CD14-positive monocyte (primary cell): ENCODE data around the gene CLEC4C. TPM values are rescaled to one million over a fixed set of nuclear protein-coding genes. Genes with fewer than 3 reads are reported as not detected.
A peak's percentile ranks its signal among the peaks of the same experiment; 100 is the strongest.

Experiments used
- DNase-seq, 3 donors: peaks; one replicate each; pipeline ENCODE4 v3.0.0-alpha.2; 2011 to 2022
- H2AFZ ChIP-seq: 2 replicates; pipeline ENCODE4 v1.6.0; 2012; ENCODE audit warnings: mild to moderate bottlenecking, low read depth, low read length, inconsistent platforms; ENCODE audit not compliant: insufficient read depth, poor library complexity, severe bottlenecking
- H3K27ac ChIP-seq, 2 donors: 1 replicate in 1 of 2; 2 replicates in 1 of 2; pipeline ENCODE4 v1.5.1; 2012 to 2013; ENCODE audit warnings: low read length in 2 of 2, control low read depth in 1 of 2, inconsistent platforms in 1 of 2, low read depth in 1 of 2, mild to moderate bottlenecking in 1 of 2
- H3K27me3 ChIP-seq, 2 donors: one replicate each; pipeline versions ENCODE4 v1.6.0 to v1.6.1; 2011 to 2013; ENCODE audit warnings: low read length in 2 of 2; ENCODE audit not compliant: control insufficient read depth in 2 of 2, insufficient read depth in 2 of 2
- H3K36me3 ChIP-seq, 2 donors: replicated peaks in 1 of 2; 1 replicate in 1 of 2; 2 replicates in 1 of 2; pipeline versions ENCODE4 v1.5.1 to v1.6.1; 2012 to 2013; ENCODE audit warnings: low read length in 2 of 2, control low read depth in 1 of 2, inconsistent platforms in 1 of 2, mild to moderate bottlenecking in 1 of 2; ENCODE audit not compliant: insufficient read depth in 2 of 2, control insufficient read depth in 1 of 2
- H3K4me1 ChIP-seq, 2 donors: 1 replicate in 1 of 2; 2 replicates in 1 of 2; pipeline versions ENCODE4 v1.5.1 to v1.6.1; 2012 to 2013; ENCODE audit warnings: low read length in 2 of 2, control low read depth in 1 of 2, inconsistent platforms in 1 of 2, mild to moderate bottlenecking in 1 of 2, moderate library complexity in 1 of 2; ENCODE audit not compliant: insufficient read depth in 2 of 2, control insufficient read depth in 1 of 2
- H3K4me2 ChIP-seq: replicated peaks from 2 replicates; pipeline ENCODE3; 2012; ENCODE audit warnings: low read length, moderate library complexity, mild to moderate bottlenecking; ENCODE audit not compliant: poor library complexity, severe bottlenecking; ENCODE audit errors: extremely low read depth
- H3K4me3 ChIP-seq, 3 experiments: fragments of 200-600 bp in 1 of 3; sonication (generic) in 1 of 3; replicated peaks in 1 of 3; 1 replicate in 2 of 3; 2 replicates in 1 of 3; pipeline ENCODE4 v1.5.1; 2011 to 2013; ENCODE audit warnings: low read length in 3 of 3, mild to moderate bottlenecking in 3 of 3, control low read depth in 2 of 3, low read depth in 2 of 3, inconsistent platforms in 1 of 3, moderate library complexity in 1 of 3
- H3K79me2 ChIP-seq: 2 replicates; pipeline ENCODE4 v1.6.0; 2012; ENCODE audit warnings: mild to moderate bottlenecking, control low read depth, inconsistent platforms, low read length, moderate library complexity; ENCODE audit not compliant: insufficient read depth
- H3K9ac ChIP-seq: 2 replicates; pipeline ENCODE4 v1.6.0; 2017; ENCODE audit warnings: low read length, mild to moderate bottlenecking; ENCODE audit not compliant: insufficient read depth, poor library complexity, severe bottlenecking
- H3K9me3 ChIP-seq, 2 donors: replicated peaks in 1 of 2; 1 replicate in 1 of 2; 2 replicates in 1 of 2; pipeline versions ENCODE4 v1.5.1 to v1.6.1; 2012 to 2013; ENCODE audit warnings: low read length in 2 of 2, control low read depth in 1 of 2; ENCODE audit not compliant: control insufficient read depth in 1 of 2, insufficient read depth in 1 of 2
- H4K20me1 ChIP-seq: 2 replicates; pipeline ENCODE4 v1.6.0; 2012; ENCODE audit warnings: mild to moderate bottlenecking, low read length, control low read depth, moderate library complexity; ENCODE audit not compliant: insufficient read depth
- H3K27ac Mint-ChIP-seq, 7 donors: one replicate each; pipeline ENCODE4 v1.8.0; 2020; ENCODE audit warnings: mild to moderate bottlenecking in 7 of 7, mixed read lengths in 7 of 7, moderate library complexity in 6 of 7, inconsistent platforms in 2 of 7
- H3K27me3 Mint-ChIP-seq, 3 donors: one replicate each; pipeline ENCODE4 v1.8.0; 2021 to 2022; ENCODE audit warnings: low read depth in 3 of 3, mild to moderate bottlenecking in 3 of 3, mixed read lengths in 3 of 3, moderate library complexity in 3 of 3, inconsistent platforms in 1 of 3
- H3K36me3 Mint-ChIP-seq, 2 donors: one replicate each; pipeline ENCODE4 v1.8.0; 2020; ENCODE audit warnings: mixed read lengths in 2 of 2, inconsistent platforms in 1 of 2, mild to moderate bottlenecking in 1 of 2
- H3K4me1 Mint-ChIP-seq: one replicate; pipeline ENCODE4 v1.8.0; 2020; ENCODE audit warnings: mild to moderate bottlenecking, mixed read lengths
- H3K4me3 Mint-ChIP-seq, 2 donors: one replicate each; pipeline ENCODE4 v1.8.0; 2020; ENCODE audit warnings: mild to moderate bottlenecking in 2 of 2, mixed read lengths in 2 of 2, moderate library complexity in 1 of 2
- H3K9me3 Mint-ChIP-seq, 7 donors: one replicate each; pipeline ENCODE4 v1.8.0; 2020 to 2022; ENCODE audit warnings: mixed read lengths in 7 of 7, mild to moderate bottlenecking in 6 of 7, moderate library complexity in 6 of 7, inconsistent platforms in 2 of 7
- CTCF ChIP-seq: fragments of 200-600 bp; IDR thresholded peaks from one replicate; pipeline ENCODE4 v1.8.0; 2022; ENCODE audit warnings: antibody characterized with exemption, mild to moderate bottlenecking
- WGBS: methylation state at CpG from one replicate; pipeline ENCODE4 v1.1.5; 2013; ENCODE audit warnings: missing lambda C conversion rate; ENCODE audit not compliant: insufficient coverage; 5-methylcytosine and 5-hydroxymethylcytosine counted together
- intact Hi-C, 2 donors: fragments of 100-400 bp; cut with micrococcal nuclease; formaldehyde crosslinking; loops; one replicate each; pipeline versions ENCODE4 v1.15.0 to v1.15.1; 2023
- polyA plus RNA-seq, 3 donors: library from polyadenylated mRNA; depleted of rRNA in 1 of 3; unstranded in 2 of 3; stranded (reverse) in 1 of 3; fragments of 300-500 nt in 2 of 3; fragments of >200 nt in 1 of 3; fragmentation: Illumina TruSeq in 2 of 3; gene quantifications; 1 replicate in 2 of 3; 2 replicates in 1 of 3; pipeline ENCODE4 v1.2.3, GENCODE V29; 2012 to 2021

Gene CLEC4C
- polyA plus RNA-seq, 3 donors, result 0.54 to 1.4 TPM; not detected in 1

GRCh38 chr12:7709969-7710675, 37.1 kb downstream of the CLEC4C start:
- Histone ChIP-seq H3K4me3 (no peak overlapping the region), H4K20me1 (no peaks in the 10 kb centered on the region), H3K36me3 (no peaks in the 10 kb centered on the region), H3K27ac (no peak overlapping the region), H3K4me2 (no peak overlapping the region), H3K9me3 (no peaks in the 10 kb centered on the region), H3K79me2 (no peaks in the 10 kb centered on the region), H2AFZ (no peak overlapping the region), H3K4me1 (peaks cover 0 to 5% of the 10 kb centered on the region in 2 donors), H3K27me3 (no peaks in the 10 kb centered on the region), H3K9ac (no peak overlapping the region)
- H3K4me1 Mint-ChIP-seq, result no peaks in the 10 kb centered on the region
- no peaks in the 10 kb centered on the region for H3K36me3 Mint-ChIP-seq
- WGBS, result 90% methylated on average over 1 of the region's 8 CpGs
- TF ChIP-seq CTCF, result no peak
- H3K9me3 Mint-ChIP-seq, result peaks cover 0 to 2% (median 0%) of the 10 kb centered on the region in 7 donors
- no peak overlapping the region for H3K27ac Mint-ChIP-seq
- peak in 1 of 3 donors; percentile 39 for DNase-seq
- no peak overlapping the region for H3K4me3 Mint-ChIP-seq
- peaks cover 0 to 2% (median 2%) of the 10 kb centered on the region in 3 donors for H3K27me3 Mint-ChIP-seq
- intact Hi-C loops, result no loop called here

- 97% methylated on average over 25 of the region's 29 CpGs for WGBS
- no peaks in the 10 kb centered on the region for H3K36me3 Mint-ChIP-seq
- Histone ChIP-seq H3K9ac (no peak overlapping the region), H3K79me2 (no peaks in the 10 kb centered on the region), H3K4me2 (no peak overlapping the region), H3K36me3 (no peaks in the 10 kb centered on the region), H2AFZ (no peak overlapping the region), H3K4me1 (peaks cover 0 to 5% of the 10 kb centered on the region in 2 donors), H3K27ac (no peak overlapping the region), H3K27me3 (no peaks in the 10 kb centered on the region), H3K4me3 (no peak overlapping the region), H4K20me1 (no peaks in the 10 kb centered on the region), H3K9me3 (no peaks in the 10 kb centered on the region)
- intact Hi-C loops, result no loop called here
- H3K4me1 Mint-ChIP-seq, result no peaks in the 10 kb centered on the region
- DNase-seq, result no peak
- no peak overlapping the region for H3K4me3 Mint-ChIP-seq
- TF ChIP-seq CTCF, result no peak
- H3K27me3 Mint-ChIP-seq, result peaks cover 0 to 2% (median 0%) of the 10 kb centered on the region in 3 donors
- peaks cover 0 to 2% (median 0%) of the 10 kb centered on the region in 7 donors for H3K9me3 Mint-ChIP-seq
- no peak overlapping the region for H3K27ac Mint-ChIP-seq
These were observed 41.3 kb downstream of the CLEC4C start for GRCh38 chr12:7705846-7706245.
